ENCODE data around the gene SLC27A6. TPM values are rescaled to one million over a fixed set of nuclear protein-coding genes. Genes with fewer than 3 reads are reported as not detected.

The SLC27A6 gene
- polyA plus RNA-seq, 1 donor (not counting 4 experiments of a cell fraction or from before 2014, with no cell fraction given) = 0.80 TPM

- FAIRE-seq (no peak), DNase-seq (ENCODE audit: low read depth, low spot score) (no peak)
- Histone ChIP-seq H3K9me1 (ENCODE audit: control insufficient read depth, extremely low read depth, insufficient read depth, low read length) (no peaks in the 10 kb centered on the region), H3K9me3 (ENCODE audit: control insufficient read depth, low read depth, low read length) (no peaks in the 10 kb centered on the region), H3K9ac (ENCODE audit: control insufficient read depth, extremely low read depth, insufficient read depth, low read length) (no peak overlapping the region), H4K20me1 (ENCODE audit: control insufficient read depth, extremely low read depth, insufficient read depth, low read length) (no peaks in the 10 kb centered on the region), H3K27ac (ENCODE audit: control insufficient read depth, insufficient read depth, low read length) (no peak overlapping the region), H2AFZ (ENCODE audit: control insufficient read depth, low read length) (no peak overlapping the region), H3K79me2 (ENCODE audit: control insufficient read depth, insufficient read depth, low read length) (no peaks in the 10 kb centered on the region), H3K4me2 (ENCODE audit: control insufficient read depth, extremely low read depth, insufficient read depth, low read depth, low read length) (no peak overlapping the region), H3K4me1 (ENCODE audit: control insufficient read depth, extremely low read depth, insufficient read depth, low read length) (no peaks in the 10 kb centered on the region), H3K36me3 (ENCODE audit: control insufficient read depth in 2 of 2, extremely low read depth in 1 of 2, insufficient read depth in 2 of 2, low read length in 2 of 2) (no peaks in the 10 kb centered on the region), H3K27me3 (ENCODE audit: control insufficient read depth, extremely low read depth, insufficient read depth, low read length) (no peaks in the 10 kb centered on the region), H3K4me3 (ENCODE audit: control insufficient read depth in 2 of 3, extremely low read depth in 1 of 3, insufficient read depth in 2 of 3, low read depth in 1 of 3, low read length in 3 of 3) (no peak overlapping the region)
- TF ChIP-seq CTCF (optimal IDR thresholded peaks at IDR 0.05 in 1 of 3, IDR thresholded peaks at IDR 0.05 in 1 of 3, conservative IDR thresholded peaks at IDR 0.05 in 1 of 3; ENCODE audit: extremely low read depth in 1 of 3, insufficient read depth in 2 of 3, low read length in 3 of 3) = no peak
- TF ChIP-seq EZH2 (IDR thresholded peaks at IDR 0.05; ENCODE audit: low read length) = no peak
- dilution Hi-C loops (cut with MboI; ENCODE audit: extremely low pct_ligation_motif_present, low sequenced_read_pairs) = no loop called here
These were observed 102.5 kb downstream of the SLC27A6 start for GRCh38 chr5:129067745-129068144.

- no peak overlapping the region for H2AFZ ChIP-seq (ENCODE audit: control insufficient read depth, low read length)
- H4K20me1 ChIP-seq (ENCODE audit: control insufficient read depth, extremely low read depth, insufficient read depth, low read length) = no peaks in the 10 kb centered on the region
- no peak overlapping the region for H3K27ac ChIP-seq (ENCODE audit: control insufficient read depth, insufficient read depth, low read length)
- H3K27me3 ChIP-seq (ENCODE audit: control insufficient read depth, extremely low read depth, insufficient read depth, low read length) = no peaks in the 10 kb centered on the region
- H3K9me1 ChIP-seq (ENCODE audit: control insufficient read depth, extremely low read depth, insufficient read depth, low read length) = no peaks in the 10 kb centered on the region
- DNase-seq (ENCODE audit: low read depth, low spot score) (no peak), FAIRE-seq (no peak)
- no peak for TF ChIP-seq CTCF (optimal IDR thresholded peaks at IDR 0.05 in 1 of 3, IDR thresholded peaks at IDR 0.05 in 1 of 3, conservative IDR thresholded peaks at IDR 0.05 in 1 of 3; ENCODE audit: extremely low read depth in 1 of 3, insufficient read depth in 2 of 3, low read length in 3 of 3)
- no peak for TF ChIP-seq EZH2 (IDR thresholded peaks at IDR 0.05; ENCODE audit: low read length)
- no peaks in the 10 kb centered on the region for H3K79me2 ChIP-seq (ENCODE audit: control insufficient read depth, insufficient read depth, low read length)
- H3K4me1 ChIP-seq (ENCODE audit: control insufficient read depth, extremely low read depth, insufficient read depth, low read length) = no peaks in the 10 kb centered on the region
- no peaks in the 10 kb centered on the region for H3K9me3 ChIP-seq (ENCODE audit: control insufficient read depth, low read depth, low read length)
- no peak overlapping the region for H3K4me3 ChIP-seq (ENCODE audit: control insufficient read depth in 2 of 3, extremely low read depth in 1 of 3, insufficient read depth in 2 of 3, low read depth in 1 of 3, low read length in 3 of 3)
- dilution Hi-C loops (cut with MboI; ENCODE audit: extremely low pct_ligation_motif_present, low sequenced_read_pairs) = no loop called here
- no peak overlapping the region for H3K4me2 ChIP-seq (ENCODE audit: control insufficient read depth, extremely low read depth, insufficient read depth, low read depth, low read length)
- no peak overlapping the region for H3K9ac ChIP-seq (ENCODE audit: control insufficient read depth, extremely low read depth, insufficient read depth, low read length)
- no peaks in the 10 kb centered on the region for H3K36me3 ChIP-seq (ENCODE audit: control insufficient read depth in 2 of 2, extremely low read depth in 1 of 2, insufficient read depth in 2 of 2, low read length in 2 of 2)
These were observed 104.0 kb downstream of the SLC27A6 start for GRCh38 chr5:129069292-129069691.
